ENCODE measurements around the gene COL8A2.
A peak's percentile ranks its signal among the peaks of the same experiment; 100 is the strongest.
"Not testable (repeated sequence)": the region's sequence is repeated elsewhere in the genome, so short reads cannot be mapped to it uniquely, and the experiment has no call there.

COL8A2 gene

DNA sequence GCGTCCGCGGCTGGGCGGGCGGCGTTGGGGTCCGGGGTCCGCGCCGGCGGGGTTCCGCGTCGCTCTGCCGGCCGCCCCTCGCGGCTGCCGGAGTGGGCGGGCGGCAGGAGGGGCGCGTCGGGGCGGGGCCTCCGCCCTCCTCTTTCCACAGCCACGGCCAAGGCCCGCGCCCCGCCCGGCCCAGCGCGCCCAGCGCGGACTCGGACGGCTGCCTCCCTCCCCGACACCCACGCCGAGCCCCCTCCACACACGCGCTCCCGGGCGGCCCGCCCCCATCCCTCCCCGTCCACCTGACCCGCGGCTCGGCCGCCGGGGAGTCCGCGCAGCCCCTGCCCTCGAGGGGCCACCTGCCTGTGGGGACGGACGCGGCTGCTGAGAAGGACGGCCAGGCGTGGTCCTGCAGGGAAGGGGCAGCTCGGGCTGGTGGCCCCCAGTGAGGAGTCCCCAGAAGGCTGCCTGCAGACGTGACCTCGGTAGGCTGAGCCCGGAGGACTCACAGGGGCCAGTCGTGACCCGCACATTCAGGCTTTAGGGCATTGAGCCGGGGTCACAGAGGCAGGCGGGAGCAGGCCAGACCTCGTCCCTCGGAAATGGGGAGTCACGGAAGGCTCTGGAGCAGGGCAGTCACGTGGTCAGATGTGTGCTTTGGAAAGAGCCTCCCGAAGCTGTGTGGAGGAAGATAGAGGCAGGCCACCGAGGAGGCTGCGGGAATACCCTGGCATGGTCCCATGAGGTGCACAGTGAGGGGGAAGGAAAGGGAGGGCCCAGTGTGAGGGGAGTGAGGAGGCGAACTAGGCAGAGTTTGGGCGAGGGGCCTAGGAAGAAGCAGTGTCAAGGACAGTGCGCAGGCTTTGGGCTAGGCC, at the start of gene COL8A2:
COL8A2 (minus strand) TSS at position 94 of the 863 bp plus-strand sequence. CDS start 24,980 bp downstream, outside the sequence.
- no peak for ATAC-seq

DNA sequence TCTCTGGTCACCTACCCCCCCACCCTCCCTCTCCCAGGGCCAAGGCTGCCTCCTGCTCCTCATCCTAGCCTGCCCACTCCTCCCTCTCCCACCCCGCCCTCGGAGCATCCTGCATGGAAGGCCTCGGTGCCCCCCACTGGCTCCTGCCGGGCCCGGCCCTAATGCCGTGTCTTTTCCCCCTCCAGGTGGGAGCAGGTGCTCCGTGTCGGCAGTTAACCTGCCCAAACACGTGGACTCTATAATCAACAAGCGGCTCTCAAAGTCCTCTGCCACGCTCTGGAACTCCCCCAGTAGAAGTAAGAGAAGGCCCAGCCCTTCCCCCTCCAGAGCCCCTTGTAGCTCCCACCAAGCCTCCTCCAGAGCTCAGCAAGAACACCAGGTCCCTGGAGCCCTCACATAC, 49.7 kb upstream of the COL8A2 start:
- no peak for ATAC-seq

DNA sequence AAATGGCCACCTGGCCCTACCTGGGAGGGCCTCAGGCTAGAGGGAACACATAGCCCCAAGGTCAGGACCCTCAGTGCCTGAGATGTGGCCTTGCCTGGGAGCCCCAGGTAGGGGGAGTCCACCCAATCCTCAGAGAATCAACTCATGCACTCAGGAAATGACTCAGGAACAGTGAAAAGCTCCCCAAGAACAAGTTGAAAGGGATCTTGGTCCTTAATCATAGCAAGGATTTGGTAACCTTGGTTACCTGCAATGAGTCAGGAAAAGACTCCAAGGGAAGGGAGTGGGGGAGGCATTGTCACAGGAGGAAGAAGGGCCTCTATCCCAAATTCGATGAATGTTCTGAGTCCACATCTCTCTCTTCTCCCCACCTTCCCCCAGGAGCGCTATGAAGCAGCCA, 48.0 kb upstream of the COL8A2 start:
- no peak for ATAC-seq

DNA sequence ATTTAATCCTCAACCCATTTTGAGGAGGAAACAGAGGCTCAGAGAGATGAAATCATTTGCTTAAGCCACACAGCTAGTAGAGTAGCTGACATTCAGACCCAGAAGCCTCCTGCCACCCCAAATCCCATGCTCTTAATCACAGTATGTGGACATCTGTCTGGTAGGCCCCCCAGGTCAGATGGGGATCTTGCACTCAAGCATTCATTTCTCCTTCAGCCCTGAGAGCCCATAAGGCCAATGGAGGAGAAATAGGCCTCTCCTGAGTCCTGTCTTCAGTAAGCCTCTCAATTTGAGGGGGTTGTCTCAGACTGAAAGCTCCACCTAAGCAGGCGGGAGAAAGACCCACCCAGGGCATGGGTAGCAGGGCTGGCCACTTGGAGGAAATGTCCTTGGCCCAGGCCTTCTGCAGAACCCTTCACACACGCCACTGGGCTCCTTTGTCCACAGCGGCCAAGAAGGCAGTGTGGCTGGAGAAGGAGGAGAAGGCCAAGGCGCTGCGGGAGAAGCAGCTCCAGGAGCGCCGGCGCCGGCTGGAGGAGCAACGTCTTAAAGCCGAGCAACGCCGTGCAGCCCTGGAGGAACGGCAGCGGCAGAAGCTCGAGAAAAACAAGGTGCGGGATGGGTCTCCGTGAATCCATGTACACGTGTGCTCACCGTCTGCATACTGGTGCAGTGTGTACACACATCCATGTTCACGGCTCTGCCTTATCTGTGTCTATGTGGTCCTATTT, 47.2 kb upstream of the COL8A2 start:
- ATAC-seq = no peak

DNA sequence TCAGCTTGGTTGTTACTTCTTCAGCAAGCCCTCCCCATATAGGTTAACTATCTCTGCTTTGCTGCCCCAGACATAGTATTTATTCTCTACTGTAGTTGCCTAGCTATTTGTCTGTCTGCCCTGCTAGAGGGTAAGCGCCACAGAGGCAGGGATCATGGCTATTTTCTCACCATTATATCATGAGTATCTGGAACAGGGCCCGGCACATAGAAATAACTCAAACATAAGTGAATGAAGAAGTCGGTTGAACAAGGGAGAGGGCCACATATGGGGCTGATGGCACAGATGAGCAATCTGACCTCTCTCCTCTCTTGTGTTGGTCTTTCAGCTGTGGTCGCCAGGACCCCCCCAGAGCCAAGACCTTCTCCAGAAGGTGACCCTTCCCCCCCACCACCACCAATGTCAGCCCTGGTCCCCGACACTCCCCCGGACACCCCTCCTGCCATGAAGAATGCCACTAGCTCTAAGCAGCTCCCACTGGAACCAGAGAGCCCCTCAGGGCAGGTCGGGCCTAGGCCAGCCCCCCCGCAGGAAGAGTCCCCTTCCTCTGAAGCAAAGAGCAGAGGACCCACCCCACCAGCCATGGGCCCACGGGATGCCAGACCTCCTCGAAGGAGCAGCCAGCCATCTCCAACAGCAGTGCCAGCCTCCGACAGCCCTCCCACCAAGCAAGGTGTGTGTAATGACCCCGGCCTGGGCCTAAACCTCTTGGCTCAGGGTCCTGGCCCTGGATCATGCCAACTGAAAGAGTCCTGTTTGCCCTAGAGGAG, 45.8 kb upstream of the COL8A2 start:
- ATAC-seq = no peak

DNA sequence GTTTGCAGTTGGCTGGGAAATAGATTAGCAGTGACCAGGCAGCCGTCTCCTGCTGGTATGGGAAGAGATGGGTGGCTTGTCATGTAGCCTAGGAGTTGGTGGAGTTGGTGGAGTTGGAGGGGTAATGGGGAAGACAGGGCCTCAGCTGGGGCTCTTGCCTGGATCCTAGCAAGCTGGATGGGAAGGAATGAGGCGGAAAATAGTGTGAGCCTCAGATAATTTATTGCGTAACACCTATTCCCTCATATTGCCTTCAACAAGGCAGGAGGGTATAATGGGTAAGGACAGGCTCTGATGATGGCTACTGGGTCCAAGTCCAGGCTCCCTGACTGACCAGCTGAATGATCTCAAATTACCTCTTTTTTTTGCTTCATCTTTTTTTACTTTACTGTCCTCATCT, 43.5 kb upstream of the COL8A2 start:
- no peak for ATAC-seq

DNA sequence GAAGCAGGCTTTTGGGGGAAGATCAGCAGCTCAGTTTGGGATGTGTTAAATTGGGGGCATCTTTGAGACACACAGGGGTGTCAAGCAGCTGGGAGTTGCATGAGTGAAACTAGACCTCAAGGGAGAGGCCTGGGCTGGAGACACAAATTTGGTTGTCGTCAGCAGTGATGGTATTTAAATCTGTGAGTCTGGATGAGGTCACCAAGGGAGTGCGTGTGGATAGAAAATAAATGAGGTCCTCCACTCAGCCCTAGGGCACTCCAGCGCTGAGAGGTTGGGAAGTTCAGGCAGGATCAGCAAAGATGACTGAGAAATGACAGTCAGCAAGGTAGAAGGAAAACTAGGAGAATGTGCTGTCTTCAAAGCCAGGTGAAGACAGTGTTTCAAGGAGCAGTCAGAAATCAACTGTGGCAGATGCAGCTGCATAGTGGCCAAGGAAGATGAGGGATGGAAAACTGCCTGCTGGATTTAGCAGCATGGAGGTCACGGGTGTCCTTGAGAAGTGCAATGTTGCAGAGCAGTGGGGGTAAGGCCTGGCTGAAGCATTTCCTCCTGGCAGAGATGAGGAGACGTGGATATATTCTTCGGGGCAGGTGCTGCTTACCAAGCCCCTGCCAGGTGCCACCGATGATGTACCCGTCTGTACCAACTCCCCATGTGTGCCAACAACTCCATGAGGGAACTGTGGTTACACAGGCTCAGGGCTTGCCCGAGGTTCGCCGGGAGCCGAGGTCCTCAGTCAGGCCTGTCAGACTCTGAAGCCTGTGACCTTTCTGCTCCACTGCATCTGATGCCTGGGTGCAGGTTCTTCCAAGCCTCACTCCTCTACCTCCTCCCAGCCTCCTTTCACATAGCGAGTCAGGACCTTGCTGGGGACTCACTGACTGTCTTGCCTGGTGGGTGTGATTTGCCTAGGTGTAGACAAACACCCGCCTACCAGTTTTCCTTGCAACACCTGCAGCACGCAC, 42.2 kb upstream of the COL8A2 start:
- no peak for ATAC-seq

DNA sequence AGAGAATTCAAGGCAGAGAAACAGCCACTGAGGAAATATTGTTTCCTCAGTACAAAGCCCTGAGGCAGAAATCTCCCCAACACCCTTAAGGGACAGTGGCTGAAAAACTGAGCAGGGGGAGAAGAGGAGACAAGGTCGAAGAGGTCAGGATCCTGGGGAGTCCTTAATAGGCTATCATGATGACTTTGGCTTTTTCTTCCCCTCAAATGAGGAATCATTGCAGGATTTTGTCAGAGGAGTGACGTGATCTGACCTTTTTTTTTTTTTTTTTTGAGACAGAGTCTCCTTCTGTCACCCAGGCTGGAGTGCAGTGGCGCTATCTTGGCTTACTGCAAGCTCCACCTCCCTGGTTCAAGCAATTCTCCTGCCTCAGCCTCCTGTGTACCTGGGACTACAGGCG, 41.1 kb upstream of the COL8A2 start:
- no peak for ATAC-seq

DNA sequence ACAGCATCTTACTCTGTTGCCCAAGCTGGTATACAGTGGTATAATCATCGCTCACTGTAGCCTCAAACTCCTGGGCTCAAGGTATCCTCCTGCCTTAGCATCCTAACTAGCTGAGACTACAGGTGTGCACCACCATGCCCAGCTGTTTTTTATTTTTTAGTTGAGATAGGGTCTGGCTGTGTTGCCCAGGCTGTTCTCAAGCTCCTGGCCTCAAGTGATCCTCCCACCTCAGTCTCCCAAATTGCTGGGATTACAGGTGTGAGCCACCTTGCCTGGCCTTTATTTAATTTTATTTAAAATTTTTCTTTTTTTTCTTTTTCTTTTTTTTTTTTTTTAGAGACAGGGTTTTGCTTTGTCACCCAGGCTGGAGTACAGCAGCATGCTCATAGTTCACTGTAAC, 40.1 kb upstream of the COL8A2 start:
- no peak for ATAC-seq

DNA sequence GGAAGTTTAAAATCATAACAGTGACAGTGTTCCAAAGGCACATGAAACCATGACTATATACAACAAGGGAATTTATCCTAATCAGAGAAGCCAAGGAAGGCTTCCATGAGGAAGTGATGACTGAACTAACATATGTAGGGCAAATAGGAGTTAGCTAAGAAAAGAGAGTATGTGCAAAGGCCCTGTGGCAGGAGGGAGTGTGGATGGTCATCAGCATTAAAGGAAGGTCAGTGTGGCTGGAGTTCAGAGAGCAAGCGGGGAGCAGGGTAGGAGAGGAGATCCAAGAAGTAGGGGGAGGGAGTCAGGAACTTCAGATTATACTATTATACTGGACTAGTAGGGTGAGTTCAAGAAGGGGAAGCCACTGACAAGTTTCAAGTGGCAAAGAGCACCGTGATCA, 39.3 kb upstream of the COL8A2 start:
- ATAC-seq = no peak

DNA sequence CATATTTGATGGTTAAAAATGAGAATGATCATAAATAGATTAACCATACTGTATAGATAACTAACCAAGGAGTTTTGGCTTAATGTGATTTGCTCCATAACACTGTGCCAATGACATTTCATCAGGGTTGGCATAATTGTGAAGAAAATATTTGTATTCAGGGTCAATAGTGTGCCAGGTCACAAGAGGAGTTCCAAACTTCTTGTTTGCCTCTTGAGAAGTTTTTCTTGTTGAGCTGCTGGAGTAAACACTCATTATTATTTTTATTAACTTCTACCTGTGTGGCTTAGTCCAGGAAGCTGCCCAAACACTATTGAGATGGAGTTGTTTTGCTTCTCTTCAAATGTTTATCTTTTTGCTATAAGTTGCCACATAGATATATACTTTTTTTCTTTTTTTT, 38.4 kb upstream of the COL8A2 start:
- ATAC-seq = no peak

DNA sequence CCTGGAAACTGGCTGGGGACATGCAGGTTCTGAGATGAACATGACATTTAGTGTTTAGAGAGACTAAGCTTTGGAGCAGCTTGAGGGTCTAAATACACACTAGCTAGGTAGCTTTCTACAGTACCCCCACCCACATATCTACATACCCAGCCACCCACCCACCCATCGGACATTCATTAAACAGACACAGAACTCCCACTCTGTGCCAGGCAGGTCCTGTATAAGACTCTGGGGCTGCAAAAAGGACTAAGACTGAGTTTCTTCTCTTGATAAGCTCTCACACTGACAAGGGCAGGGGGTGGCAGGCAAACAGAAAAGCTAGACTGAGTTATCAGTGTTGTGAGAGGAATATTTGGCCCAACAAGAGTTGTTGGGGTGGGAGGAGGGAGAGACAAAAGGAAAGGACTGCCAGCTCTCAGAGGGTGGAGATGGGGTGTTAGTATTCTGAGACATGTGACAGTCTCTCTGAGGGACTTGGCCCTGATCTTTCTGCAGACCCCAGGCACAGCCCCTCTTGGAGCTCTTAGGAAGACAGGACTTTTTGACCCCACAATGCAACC, 37.7 kb upstream of the COL8A2 start:
- no peak for ATAC-seq

DNA sequence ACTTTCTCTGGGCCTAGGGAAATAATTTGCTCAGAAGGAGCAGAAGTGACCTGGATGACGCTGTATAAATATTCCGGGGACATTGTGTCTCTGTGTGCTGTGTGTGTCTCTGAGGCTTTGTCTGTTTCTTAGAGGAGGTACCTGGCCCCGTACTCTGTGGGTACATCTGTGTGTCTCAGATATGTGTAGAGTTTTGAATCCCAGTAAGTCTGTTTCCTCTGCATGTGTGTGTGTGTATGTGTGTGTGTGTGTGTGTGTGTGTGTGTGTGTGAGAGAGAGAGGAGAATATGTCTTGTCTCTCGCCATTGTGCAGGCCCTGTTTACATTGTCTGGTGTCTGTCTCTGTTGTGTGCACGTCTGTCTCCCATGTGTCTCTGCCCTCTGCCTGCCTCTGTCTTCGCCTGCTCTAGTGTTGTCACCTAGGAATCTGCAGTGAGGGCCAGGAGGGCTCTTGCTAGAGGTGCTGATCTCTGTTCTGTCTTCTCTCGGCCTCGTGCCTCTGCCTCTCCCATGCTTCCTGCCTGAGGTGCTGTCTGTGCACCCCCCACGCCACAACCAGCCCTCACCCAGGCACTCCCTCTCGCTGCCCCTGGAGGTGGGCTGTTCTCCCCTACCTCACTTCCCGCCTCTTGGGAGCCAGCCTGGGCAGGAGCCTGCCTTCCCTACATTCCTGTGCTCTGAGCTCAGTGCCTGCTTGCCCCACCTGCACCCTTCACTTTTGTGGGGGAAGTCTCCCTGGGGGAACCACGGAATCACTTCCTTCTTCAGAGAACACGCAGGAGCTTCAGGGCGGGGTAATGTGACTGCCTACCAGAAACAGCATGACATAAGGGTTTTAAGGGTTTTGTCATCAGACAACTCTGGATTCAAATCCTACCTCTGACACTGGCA, 36.9 kb upstream of the COL8A2 start:
- peak; percentile 42 to 50 for ATAC-seq

DNA sequence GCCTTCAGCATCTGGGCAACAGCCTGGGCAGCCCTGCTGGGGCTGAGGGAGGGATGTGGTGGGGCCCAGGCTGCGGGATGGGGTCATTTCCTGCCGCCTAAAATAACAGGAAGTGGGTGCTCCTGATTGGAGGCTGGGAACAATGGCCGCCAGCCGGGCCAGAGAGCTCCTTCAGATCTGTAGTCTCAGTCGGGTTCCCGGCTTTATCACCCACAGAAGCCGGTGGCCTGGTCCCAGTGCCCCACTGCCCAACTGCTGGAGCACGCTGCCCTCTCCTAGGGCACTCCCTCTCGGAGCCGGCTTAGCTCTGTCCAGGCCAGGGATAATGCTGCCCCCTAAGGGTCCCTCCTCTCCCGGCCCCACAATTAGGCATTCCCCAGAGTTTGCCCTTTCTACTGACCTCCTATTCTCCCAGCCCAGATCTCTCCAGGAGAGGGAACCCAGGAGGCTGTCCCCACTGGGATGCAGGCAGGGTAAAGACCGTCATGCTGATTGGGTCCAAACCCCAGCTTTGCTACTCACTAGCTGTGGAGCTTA, 36.0 kb upstream of the COL8A2 start:
- ATAC-seq = peak; percentile 32 to 37

DNA sequence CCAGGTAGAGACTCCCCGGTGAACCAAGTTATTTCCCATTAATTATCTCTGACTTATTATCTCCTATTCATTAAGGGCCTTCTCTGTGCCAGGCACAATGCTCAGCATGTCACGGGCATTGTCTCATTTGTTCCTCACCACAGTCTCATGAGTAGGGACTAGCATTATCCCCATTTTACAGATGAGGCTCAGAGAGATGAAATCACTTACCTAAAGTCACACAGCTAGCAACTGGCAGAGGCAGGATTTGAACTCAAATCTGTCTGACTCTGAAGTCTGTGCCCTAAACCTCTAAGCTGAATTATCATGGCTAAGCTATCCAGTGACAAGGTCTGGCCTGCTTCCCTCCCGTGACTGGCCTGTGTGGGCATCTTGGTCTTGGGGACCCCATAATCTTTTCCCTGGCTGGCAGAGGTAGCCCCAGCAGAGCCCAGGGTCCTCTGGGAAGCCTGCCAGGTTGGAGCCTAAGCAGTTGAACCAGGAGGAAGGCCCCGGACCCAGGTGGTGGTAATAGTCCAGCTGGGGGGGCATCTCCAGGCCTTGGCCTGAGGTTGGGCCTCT, 35.4 kb upstream of the COL8A2 start:
- no peak for ATAC-seq

DNA sequence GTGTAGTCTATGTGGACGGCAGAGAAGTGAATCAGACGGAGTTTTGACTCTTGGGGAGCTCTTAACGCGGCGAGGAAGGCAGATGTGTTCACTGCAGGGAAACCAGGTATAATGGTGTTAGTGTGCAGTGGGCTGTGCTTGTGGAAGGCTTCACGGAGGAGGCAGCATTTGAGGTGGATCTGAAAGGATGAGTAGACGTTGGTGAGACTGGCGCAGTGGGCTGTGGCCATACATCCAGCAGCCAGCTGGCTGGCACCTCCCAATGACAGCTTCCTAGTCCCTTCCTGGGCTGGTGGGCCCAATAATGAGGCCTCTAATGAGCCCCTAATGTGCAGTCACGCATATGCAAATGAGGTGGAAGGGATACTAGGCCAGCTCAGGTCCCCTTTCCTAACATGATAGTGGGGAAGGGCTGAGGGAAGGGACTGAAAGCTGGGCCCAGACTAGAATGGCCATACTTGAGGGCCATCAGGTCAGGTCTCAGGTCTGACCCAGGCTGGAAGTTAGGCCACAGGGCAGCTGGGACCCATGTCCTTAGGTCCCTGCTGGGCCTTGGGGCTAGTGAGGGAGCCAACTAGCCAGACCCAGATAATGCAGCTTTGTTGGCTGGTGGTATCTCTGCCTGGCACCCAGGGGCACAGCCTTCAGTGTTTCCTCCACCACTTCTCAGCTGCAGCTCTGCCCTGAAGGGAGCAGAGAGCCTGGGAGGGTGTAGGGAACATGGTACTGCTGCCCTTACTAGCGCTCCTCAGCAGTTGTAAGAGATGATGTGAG, 34.8 kb upstream of the COL8A2 start:
- ATAC-seq = no peak

DNA sequence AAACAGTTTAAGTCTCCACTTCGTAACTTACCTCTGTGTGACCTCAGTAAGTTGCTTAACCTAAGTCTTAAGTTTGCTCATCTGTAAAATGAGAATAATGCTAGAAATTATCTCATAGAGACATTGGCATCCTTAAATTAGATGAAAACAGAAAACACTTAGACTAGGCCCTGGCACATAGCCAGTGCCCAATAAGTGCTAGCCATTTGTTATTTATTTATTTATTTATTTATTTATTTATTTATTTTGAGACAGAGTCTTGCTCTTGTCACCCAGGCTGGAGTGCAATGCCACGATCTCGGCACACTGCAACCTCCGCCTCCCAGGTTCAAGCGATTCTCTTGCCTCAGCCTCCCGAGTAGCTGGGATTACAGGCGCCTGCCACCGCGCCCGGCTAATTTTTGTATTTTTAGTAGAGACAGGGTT, 33.8 kb upstream of the COL8A2 start:
- ATAC-seq = not testable (repeated sequence)

DNA sequence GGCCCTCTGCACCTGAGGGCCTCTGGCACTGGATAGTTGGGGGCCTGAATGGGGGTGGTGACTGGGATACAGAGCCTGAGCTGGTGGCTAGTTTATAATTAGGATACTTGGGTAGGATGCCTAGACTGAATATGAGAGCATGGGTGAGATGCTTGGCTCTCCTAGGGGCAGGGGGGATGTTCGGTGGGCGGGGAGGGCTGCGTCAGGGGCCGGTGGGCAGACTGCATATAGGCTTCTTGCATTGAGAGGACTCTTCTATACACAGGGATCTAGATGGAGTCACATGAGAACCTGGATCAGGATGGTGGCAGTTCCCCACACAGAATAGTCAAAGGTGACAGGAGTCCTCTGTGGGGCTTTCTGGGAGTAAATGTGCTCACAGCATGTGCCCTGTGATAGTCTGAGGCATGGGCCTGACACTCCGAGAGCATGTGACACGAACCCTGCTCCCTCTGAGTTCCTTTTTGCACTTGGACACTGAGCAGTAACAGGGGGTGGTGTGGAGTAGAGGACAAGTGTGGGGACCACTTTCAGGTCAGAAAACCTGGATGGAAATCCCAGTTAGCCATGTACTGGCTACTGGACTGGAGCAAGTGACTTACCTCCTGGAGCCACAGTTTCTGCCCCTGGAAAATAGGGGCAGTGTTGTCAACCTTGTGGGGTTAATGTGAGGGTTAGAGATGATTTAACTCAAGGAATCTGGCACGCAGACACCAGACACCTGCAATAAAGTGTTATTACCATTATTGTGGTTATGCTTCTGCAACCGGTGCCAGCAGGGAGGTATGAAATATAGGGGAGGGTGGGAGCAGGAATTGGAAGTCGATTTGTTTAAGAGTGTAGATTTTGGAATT, 33.2 kb upstream of the COL8A2 start:
- ATAC-seq = no peak

Measured in activated CD4-positive, CD25-positive, alpha-beta regulatory T cell treated with anti-CD3 and anti-CD28 coated beads, Interleukin-2, amount 50 U/mL, for 24 hours (primary cell).